Activated T-cell treated with anti-CD3 and anti-CD28 coated beads, Interleukin-2, amount 50 U/mL, for 48 hours (primary cell): ENCODE results near the gene VOPP1.

Experiments
- DNase-seq, 2 experiments: peaks; one replicate each; pipeline ENCODE4 v3.0.0-alpha.2; 2020

The VOPP1 gene

GRCh38 chr7:55508221-55509011 is 63.9 kb downstream of the VOPP1 start:
- DNase-seq = peak in 1 of 2 experiments; percentile 46

DNA sequence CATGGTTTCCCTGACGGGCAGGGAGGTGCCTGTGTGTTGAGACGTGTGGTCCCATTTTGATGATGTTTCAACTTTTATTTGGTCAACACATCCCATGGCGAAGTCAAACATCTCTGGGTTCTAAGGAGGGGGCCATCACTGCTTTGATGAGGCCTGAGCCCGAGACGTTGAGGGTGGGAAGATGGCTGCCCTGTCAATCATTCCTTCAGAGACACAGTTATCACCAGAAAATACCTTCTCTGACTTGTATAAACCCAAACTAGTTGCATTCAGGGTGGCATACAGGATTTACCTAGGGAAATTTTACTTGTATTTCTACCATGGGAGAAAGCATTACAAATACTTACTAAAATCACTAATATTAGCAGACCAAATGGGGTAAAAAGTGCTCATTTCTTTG is 64.6 kb downstream of the VOPP1 start:
- DNase-seq = no peak

DNA sequence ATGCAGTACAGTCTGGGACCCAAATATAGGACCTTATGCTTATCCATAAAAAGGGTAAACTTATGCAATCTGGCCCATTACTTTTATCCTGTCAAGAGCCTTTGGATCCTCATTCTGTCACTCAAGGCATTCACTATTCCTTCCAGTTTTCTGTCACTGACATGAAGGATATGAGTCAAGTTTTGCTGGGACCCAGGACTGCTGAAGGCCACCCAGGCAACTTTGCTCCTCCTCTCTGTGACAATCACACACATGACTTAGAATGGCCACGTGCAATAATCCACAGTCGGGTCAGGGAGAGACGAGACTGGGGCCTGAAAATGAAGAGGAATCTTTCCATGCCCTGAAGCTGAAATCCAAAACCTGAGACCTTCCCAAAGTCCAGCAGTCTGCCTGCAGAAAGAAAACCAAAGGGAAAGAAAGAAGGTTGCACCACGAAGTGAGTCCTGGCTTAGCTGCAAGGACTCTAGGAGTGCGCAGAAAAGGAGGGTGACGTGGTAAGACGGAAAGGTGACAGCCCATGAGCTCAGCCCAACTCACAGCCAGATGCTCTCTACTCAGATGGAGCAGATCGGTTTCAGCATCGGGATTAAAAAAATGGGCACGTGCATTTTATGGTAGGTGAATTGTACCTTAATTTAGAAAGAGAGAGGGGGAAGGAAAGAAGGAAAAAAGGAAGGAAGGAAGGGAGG is 67.2 kb downstream of the VOPP1 start:
- DNase-seq = no peak

- no peak for DNase-seq
These were observed 68.0 kb downstream of the VOPP1 start for GRCh38 chr7:55504093-55504859.

DNA sequence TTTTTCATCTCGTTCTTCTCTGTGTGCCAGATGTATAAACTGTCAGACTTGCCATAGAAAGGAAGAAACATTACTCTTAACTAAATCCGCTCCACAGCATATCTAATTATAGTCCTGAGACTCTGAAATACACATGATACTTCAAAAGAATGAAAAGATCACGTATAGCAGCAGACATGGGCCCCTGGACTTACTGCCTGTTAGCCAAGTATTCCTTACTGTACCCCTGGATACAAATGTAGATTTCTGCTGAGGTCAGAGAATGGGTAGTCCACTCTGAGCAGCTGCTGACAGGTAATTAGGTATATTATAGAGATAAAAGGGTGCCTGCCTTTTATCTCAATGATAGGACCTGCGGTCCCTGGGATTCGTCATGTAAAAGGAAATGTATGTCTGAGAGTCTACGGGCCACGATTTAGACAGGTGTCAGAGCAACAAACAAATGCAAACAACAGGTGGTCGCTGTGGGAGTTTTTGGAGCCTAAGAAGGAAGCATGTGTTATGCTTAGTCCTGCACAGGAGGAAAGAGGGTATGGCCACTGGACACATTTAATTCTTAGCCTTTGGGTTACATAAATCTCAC is 69.4 kb downstream of the VOPP1 start:
- DNase-seq = no peak

DNA sequence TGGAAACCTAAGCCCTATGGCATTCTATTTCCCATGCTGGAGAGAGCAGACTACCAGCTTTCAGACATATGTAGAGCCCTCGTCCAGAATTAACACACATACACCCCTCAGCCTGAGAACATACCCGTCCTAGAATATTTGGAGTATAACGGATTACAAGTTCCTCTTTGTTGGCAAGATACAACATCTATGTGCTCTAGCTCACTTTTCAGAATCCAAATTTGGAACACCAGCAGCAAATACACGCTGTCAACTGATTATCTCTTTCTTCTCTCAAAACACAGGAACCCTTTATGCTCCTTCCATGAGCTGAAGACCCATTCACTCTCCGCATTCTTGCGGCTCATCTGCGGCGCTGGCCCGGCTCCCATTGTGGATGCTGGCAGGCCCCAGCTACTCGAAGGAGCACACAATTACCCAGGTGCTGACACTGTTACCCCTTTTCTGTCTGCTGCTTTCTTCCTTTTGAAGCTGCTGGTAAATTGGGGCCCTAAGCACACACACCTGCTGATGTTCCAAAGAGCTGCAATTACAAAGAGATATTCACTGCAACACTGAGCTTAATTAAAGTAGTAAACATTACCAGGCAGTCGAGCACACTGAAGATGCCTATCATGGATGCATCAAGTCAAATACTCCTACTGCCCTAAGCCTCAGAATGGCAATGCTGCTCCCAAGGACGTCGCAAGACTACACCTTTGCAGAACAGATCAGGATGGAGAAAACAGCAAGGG is 70.0 kb downstream of the VOPP1 start:
- no peak for DNase-seq

DNA sequence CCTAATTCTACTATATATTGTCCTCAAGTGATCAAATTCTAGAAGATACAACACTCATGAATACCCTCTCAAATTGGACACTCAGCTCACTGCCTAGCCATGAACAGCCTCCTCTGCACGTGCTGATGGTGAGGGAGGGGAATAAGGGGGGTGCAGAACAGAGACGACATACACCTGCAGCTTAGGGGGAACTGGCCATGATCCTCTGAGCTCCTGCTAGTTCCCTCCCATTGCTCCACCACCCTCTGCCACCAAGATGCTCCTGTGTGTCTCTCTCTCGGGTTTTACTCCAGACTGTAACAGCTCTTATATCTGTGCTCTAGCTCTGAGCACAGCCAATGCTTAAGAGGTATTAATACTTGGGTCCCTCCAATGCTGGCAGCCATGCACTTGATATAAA is 70.7 kb downstream of the VOPP1 start:
- DNase-seq = no peak

DNA sequence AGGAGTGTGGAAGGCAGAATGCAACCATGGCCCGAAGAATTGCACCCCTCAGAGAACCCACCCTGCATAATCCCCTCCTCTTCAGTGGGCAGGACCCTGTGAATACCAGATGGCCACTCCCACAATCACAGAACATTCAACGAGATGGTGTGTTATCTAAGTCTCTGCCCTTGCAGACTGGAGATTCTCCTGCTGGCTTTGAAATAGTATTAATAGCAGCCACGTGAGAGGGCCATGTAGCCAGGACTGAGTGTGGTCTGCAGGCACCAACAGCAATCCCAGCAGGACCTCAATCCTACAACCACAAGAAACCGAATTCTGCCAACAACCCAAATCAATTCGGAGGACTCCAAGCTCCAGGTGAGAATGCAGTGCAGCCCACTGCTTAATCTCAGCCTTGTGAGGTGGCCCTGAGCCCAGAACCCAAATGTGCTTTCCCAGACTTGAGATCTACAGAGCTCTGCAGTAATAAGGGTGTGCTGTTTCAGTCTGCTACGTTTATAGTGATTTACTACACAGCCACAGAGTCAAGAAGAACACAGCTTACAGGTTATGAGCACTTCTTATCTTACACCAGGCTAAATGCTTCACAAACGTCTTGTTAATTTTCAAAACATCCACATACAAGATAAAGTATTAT is 72.1 kb downstream of the VOPP1 start:
- no peak for DNase-seq

- DNase-seq = no peak
These were observed 72.7 kb downstream of the VOPP1 start for GRCh38 chr7:55499591-55499990.

GRCh38 chr7:55498770-55499169 is 73.5 kb downstream of the VOPP1 start:
- no peak for DNase-seq

DNA sequence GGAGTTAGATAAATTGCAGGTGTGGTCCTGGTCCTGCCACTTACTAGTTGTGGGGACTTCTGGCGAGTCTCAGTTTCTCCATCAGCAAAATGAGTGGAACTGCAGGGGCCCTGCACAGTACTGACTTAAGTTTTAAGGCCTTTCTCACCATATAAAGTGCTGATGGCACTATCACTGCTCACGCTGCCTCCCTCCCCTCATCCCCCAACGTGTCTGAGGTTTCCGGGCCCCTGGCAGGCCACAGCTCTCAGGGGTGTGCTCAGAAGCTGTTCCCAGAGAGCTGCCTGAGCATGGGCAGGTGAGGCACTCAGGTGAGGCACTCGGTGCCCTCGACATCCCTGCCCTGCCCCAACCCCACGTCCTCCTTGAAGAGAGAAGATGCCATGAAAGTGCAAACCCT is 74.2 kb downstream of the VOPP1 start:
- DNase-seq = no peak

DNA sequence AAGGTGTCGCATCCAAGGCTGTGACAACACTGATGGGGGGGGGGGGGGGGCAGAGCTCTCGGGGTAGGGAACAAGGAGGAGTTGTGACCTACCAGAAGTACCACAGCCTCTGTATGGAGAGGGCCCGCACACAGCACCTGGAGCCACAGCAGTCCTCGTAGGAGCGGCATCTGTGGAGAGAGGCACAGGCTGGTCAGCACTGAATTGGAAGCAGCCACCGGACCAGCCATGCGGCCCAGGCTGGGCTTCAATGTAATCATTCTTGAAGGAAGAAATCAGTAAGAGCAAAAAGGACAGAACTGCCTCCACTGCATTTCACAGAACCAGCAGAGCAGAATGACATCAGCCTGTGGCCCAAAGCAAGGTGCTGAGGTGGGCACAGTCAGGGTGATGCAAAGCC is 74.8 kb downstream of the VOPP1 start:
- DNase-seq = no peak

GRCh38 chr7:55496906-55497305 is 75.4 kb downstream of the VOPP1 start:
- DNase-seq = no peak

DNA sequence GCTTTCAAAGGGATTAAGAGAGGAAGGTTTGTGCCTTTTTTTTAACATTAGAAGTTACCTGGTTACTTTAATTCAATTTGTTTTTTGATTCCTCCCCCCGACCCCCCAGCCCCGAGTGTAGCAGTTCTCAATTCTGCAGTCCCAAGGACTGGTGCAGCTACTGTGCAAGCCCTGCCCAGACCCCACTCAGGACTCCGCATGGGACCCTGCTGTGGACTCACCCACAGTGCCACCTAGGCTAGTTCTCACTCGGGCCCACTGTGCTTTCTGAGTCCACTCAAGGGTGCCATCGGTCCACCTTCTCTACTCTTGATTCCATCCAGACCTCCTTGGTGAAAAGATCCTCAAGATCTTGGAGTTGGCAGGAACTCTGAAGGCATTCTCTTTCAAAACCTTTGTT is 77.4 kb downstream of the VOPP1 start:
- no peak for DNase-seq

DNA sequence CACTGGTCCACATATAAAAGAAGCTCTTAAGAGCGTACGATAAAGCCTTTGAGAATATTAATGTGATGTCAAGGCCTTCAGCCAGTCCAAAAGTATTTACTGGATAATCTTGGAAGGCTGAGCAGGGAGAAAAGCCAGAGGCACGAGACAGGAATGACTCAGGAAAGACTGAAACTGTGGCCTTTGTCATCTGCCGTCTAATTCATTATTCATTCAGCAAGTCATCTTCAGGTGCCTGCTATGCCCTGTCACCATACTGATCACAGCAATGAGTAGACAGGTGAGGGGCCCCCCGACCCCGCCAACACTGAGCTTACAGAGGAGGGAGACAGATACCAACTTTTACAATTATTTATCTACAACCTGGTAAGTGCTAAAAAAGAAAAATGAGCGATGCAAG is 78.9 kb downstream of the VOPP1 start:
- DNase-seq = no peak

- no peak for DNase-seq
These were observed 81.0 kb downstream of the VOPP1 start for GRCh38 chr7:55491346-55491745.

- no peak for DNase-seq
These were observed 82.2 kb downstream of the VOPP1 start for GRCh38 chr7:55490099-55490498.

- DNase-seq = no peak
These were observed 82.8 kb downstream of the VOPP1 start for GRCh38 chr7:55489552-55489951.

DNA sequence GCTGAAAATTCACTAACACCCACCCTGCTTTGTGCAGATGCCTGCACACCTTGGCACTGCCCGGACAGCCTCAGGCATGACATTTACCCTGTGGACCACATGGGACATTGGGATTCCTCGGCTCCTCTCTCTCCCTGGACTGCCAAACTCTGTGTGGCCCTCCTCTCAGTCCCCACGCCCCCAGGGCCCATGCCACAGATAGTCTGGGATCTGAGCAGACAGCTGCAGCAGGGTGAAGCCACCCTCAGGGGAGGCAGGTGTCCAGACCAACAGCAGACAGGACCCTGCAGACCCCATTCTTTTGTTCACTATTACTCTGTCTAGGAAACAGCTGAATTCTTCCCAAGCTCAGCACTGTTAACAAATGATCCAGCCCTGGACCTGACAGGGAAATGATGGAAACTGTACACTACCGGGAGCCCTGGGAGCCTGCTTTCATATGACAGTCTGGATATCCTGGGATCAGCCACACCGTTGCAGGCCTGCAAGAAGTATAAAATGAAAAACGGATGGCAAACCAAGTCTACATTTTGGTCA is 83.4 kb downstream of the VOPP1 start:
- no peak for DNase-seq

GRCh38 chr7:55488216-55488615 is 84.1 kb downstream of the VOPP1 start:
- no peak for DNase-seq

- no peak for DNase-seq
These were observed 85.3 kb downstream of the VOPP1 start for GRCh38 chr7:55486991-55487390.

GRCh38 chr7:55486192-55486590 is 86.1 kb downstream of the VOPP1 start:
- no peak for DNase-seq
